ENCODE measurements around the gene OR4B1.
A peak's percentile ranks its signal among the peaks of the same experiment; 100 is the strongest.
"Not testable (repeated sequence)": the region's sequence is repeated elsewhere in the genome, so short reads cannot be mapped to it uniquely, and the experiment has no call there.

The OR4B1 gene, protein sequence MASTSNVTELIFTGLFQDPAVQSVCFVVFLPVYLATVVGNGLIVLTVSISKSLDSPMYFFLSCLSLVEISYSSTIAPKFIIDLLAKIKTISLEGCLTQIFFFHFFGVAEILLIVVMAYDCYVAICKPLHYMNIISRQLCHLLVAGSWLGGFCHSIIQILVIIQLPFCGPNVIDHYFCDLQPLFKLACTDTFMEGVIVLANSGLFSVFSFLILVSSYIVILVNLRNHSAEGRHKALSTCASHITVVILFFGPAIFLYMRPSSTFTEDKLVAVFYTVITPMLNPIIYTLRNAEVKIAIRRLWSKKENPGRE

DNA sequence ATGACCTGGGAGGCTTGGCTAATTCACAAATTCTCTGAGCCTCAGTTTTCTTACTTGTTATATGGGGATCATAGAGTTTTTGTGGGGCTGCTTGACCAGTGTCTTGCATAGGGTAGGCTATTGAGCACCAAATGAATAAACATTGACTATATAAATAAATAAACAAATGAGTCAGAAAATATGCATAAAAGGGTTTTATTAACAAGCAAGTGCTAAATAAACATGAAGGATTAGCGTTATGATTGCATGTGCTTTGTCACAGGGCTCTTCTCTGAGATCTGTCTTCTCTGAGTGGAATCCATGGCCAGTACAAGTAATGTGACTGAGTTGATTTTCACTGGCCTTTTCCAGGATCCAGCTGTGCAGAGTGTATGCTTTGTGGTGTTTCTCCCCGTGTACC, at the start of gene OR4B1:
TSS of gene OR4B1 (plus strand) at position 301 of the 400 bp plus-strand sequence. CDS start at position 301, 0 bp downstream.
- no peak for DNase-seq

- no peak for DNase-seq
These were observed 49.2 kb upstream of the OR4B1 start for GRCh38 chr11:48167380-48167779.

DNA sequence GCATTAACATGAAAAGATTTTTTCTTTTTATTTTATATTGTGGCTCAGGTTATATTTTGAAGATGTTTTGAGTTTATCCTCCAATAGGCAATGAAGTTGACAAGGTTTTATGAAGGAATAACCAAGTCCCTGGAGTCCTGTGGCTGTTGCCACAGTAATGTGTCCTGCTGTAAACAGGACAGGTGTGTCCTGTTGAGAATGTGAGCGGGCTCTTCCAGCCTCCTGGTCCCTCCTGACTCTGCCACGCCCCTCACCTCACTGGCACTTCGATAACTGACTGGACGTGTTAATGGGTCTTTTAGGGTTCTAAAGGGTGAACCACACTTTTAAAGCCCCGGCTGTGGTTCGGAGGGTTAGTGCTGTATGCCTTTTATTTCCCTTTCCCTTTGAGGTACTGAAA, 47.8 kb upstream of the OR4B1 start:
- DNase-seq, result no peak

DNA sequence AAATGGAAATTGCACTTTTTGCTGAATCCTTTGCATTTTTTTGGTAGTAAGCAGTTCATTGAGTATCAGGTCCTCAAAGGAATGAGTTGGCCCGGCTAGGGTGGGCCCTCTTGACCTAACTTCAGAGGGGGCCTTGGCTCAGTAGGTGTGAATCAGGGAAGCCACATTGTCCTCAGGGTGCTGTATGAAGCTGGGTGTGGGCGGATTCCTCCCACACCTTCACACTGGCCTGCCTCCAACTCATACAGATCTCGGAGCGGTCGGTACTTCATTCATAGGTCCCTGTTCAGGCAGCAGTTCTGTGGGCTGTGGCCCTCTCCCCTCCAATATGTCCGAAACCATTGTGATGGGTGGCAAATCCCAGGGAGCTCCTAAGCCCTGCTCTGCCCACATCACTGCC, 47.4 kb upstream of the OR4B1 start:
- DNase-seq, result no peak

DNA sequence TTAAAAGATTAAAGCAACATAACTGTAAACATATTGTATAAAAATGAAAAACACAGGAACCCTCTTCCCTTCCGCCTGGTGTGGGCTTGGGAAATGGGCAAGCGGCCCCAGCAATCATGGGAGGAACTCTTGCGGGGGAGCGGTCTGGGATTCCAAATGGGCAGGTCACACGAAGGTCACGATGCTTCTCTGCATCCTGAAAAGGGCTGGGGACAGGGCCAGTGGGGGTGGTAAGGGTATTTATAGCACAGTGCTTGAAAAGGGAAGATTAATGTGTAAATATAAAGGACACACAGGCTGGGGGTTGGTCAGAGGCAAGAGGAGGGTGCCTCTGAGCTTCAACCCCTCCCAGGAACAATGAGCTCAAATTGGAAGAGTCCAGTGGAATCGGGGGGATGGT, 46.9 kb upstream of the OR4B1 start:
- no peak for DNase-seq

GRCh38 chr11:48170241-48171233, 46.1 kb upstream of the OR4B1 start:
- no peak for DNase-seq

DNA sequence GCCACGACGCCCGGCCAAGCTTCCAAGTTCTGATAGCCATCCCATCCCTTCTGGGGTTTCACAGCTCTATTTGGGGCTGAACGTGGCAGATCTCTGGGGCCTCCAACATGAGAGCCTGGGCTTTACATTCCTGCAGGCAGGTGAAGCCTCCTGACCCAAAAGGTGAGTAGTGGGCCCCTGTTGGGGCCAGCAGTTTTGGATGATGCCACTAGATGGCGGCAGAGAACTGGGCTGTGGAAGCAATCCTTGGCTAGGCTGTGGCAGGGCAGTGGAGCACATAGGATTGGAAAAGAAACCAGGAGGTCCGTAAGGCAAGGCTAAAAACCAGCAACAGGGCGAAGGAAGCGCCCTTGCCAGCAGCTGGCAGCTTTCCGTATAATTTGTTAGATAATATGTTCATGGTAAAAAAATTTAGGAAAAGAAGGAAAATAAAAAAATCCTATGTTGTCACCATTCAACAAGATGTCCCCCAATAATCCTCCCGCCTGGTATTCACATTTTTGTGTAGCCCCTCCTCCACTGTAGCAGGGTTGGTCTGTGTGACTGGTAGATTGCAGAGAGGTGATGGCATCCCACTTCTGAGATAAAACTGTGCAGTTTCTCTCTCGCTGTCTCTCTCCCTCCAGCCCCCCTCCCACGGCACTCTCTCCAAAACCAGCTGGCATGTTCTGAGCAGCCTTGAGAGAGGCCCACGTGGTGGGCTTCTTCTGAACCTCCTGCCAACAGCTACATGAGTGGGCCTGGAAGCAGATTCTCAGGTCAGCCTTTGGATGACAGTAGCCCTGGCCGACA, 43.6 kb upstream of the OR4B1 start:
- DNase-seq, result peak; percentile 52

DNA sequence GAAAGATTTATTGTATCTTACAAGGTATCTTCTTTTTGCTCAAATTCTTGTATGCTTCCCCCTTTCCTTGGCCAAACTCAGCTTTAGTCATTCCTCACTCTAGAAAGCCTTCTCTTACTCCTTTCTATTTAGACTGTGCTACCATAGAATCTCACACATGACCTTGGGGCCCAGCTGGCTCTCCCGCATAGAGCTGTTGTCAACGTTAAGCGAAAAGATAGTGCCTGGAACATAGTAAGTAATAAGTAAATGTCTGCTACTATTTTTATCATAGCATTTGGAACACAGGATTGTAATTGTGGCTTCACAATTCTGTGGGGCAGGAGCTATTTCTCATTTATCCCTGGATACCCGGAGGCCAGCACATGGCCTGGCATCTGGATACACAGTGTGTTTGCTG, 38.9 kb upstream of the OR4B1 start:
- no peak for DNase-seq

DNA sequence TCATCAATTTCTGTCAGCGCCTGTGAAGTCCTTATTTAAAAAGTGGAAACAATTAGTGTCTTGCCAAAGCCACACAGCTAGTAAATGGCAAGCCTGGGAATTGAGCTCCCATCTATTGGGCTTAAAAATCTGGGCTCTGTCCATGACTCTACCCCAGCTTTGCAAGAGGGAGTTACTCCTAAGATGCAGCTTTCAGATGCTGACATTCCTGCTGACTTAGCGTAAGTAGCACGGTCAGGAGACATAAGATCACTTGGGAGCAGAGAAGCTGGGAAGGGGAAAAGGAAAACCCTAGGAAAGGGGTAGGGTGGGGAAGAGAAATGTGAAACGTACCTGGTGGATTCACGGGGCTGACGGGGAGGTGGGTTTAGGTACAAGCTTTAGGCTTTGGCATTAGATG, 36.0 kb upstream of the OR4B1 start:
- DNase-seq, result no peak

DNA sequence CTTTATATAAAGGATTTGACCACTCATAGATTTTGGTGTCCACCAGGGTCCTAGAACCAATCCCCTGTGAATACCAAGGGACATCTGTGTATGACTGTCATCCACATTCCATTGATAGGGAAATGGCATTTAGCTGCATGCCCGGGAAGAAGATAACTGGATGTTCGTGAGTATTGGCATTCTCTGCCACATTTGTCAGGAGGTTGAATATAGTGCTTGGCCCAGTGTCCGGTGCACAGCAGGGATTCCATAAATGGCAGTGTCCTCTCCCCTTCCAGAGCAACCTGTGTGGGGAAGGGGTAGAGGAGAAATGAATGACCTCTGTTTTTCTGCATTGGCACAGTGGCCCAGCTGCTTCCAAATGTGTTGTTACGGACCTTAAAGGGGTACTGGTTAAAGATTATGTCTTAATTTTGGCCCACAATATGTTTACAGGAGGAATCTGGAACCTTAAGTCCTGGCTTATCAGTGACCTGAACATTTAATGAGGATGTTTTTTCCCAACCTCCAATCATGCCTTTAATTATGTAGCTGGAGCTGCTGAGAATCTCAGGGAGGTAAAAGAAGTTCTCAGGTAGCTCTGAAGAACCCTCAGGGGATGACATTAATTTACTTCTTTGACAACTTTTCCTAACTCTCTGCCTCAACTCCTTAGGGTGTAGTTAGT, 33.6 kb upstream of the OR4B1 start:
- DNase-seq, result no peak

- no peak for DNase-seq
These were observed 32.2 kb upstream of the OR4B1 start for GRCh38 chr11:48184452-48184851.

GRCh38 chr11:48190906-48191654, 25.5 kb upstream of the OR4B1 start:
- DNase-seq, result not testable (repeated sequence)

GRCh38 chr11:48193876-48194275, 22.7 kb upstream of the OR4B1 start:
- DNase-seq, result no peak

- DNase-seq, result no peak
These were observed 8.7 kb upstream of the OR4B1 start for GRCh38 chr11:48207881-48208280.

DNA sequence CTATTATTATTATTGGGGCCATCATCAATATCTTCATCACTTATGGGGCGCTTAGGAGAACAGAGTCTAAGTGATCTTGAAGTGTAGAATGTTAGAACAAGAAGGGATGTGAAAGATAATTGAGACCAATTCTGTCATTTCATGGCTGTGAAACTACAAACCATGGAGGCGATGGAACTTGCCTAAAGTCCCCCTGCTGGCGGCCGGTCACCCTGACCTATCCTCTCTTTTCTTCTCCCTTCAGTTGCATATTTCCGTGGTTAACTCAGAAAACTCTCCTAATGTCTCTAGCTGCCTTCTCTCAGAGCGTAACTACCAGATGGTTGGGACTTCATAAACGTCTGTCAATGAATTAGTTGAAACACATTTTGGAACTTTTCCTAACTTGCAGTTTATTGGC, 6.6 kb upstream of the OR4B1 start:
- DNase-seq, result no peak

DNA sequence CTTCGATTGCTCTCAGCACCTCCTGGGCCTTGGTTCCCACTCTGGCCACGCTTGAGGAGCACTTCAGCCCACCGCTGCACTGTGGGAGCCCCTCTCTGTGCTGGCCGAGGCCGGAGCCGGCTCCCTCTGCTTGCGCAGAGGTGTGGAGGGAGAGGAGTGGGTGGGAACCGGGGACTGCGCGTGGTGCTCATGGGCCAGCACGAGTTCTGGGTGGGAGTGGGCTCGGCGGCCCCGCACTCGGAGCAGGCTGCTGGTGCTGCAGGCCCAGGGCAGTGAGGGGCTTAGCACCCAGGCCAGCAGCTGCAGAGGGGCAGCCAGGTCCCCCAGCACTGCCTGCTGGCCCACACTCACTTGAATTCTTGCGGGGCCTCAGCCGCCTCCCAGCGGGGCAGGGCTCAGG, 12.2 kb downstream of the OR4B1 start:
- DNase-seq, result no peak

- DNase-seq, result not testable (repeated sequence)
These were observed 13.4 kb downstream of the OR4B1 start for GRCh38 chr11:48230057-48230456.

DNA sequence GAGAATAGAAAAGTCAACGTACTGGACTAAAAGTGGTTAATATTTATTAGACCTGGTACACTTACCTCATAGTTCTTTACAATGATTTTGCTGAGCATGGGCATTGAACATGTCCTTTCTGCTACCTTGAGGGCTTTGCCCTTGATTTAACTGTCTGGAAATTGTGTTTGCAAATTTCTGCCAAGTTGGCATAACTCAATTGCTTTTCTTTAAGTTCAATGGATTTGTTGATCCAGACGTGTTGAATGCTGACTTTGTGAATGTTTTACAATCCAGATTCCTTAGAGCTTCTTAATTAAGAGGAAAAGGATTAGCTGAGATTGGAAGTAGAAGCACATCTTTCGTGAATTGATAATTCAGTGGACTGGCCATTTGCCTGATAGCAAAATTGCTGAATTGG, 21.1 kb downstream of the OR4B1 start:
- DNase-seq, result no peak

GRCh38 chr11:48242501-48242900, 25.9 kb downstream of the OR4B1 start:
- no peak for DNase-seq

DNA sequence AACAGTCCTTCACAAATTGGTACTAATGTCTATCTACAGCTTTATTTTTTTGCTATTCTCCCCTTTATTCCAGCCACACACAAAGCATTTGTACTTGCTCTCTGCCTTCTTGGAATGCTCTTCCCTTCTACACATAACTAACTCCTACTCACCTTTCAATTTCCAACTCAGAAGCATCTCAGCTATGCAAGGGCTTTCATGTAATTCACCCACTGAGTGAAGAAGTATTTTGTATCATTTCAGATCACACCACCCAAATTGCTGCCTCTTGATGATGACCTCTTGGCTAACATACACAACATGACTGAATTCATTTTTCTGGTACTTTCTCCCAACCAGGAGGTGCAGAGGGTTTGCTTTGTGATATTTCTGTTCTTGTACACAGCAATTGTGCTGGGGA, 28.2 kb downstream of the OR4B1 start, which contains the start of gene OR4X2:
TSS of gene OR4X2 (plus strand) at position 301 of the 400 bp plus-strand sequence. CDS start at position 301, 0 bp downstream.
- no peak for DNase-seq

- DNase-seq, result no peak
These were observed 32.3 kb downstream of the OR4B1 start for GRCh38 chr11:48248902-48249301.

DNA sequence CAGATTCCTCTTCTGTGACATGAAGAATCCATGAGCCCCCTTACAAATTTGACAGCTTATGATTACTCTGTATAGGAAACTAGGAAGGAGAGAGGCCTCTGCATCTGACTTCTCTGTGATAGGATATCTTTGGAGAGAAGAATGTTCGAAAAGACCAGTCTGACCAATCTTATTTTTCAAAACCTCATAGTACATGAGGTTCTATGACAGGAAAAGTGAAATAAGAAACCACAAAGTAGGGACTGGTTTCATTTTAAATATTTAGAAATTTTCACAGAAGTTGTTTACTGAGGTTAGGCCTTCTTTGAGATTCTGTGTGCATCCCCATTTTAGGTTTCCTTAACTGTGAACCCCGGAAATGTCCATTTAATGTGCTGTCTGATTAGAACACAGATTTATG, 45.0 kb downstream of the OR4B1 start:
- DNase-seq, result no peak

Measured in activated T-cell treated with anti-CD3 and anti-CD28 coated beads for 4 hours (primary cell).